ENCODE data around the gene IFIT5. TPM values are rescaled to one million over a fixed set of nuclear protein-coding genes. Genes with fewer than 3 reads are reported as not detected.

The IFIT5 gene
- total RNA-seq, 3 donors from 2014 or later (not counting 1 experiment from before 2014, with no cell fraction given), result 17.7 to 23.6 (median 20.4) TPM

GRCh38 chr10:89419548-89419947, 5.2 kb downstream of the IFIT5 start:
- peaks cover 14% of the 10 kb centered on the region for H3K36me3 ChIP-seq (ENCODE audit: control insufficient read depth, insufficient read depth, low read length)
- H3K4me1 ChIP-seq (ENCODE audit: control insufficient read depth, insufficient read depth, low read length), result peaks cover 12% of the 10 kb centered on the region
- Mint-ChIP-seq H3K4me3 (no peak overlapping the region), H3K36me3 (no peaks in the 10 kb centered on the region), H3K27me3 (ENCODE audit: low read depth in 2 of 2) (no peaks in the 10 kb centered on the region), H3K27ac (peak overlapping the region; percentile 24 to 32), H3K9me3 (no peaks in the 10 kb centered on the region), H3K4me1 (peaks cover 36 to 43% of the 10 kb centered on the region in 2 donors)
- intact Hi-C loops (cut with micrococcal nuclease), result loop anchor here (10.0 kb wide), 1 partner anchor 285 kb away; the partner anchor contains the start of gene KIF20B
- peak; percentile 26 for TF ChIP-seq CTCF (IDR thresholded peaks at IDR 0.05)
- no peaks in the 10 kb centered on the region for H3K27me3 ChIP-seq (ENCODE audit: control insufficient read depth, insufficient read depth, low read length)
- H3K4me3 ChIP-seq (ENCODE audit: low read length), result no peak overlapping the region
- WGBS (ENCODE audit: insufficient coverage), result no CpG with 5 or more reads among the region's 3 CpGs
- H3K9me3 ChIP-seq (ENCODE audit: control insufficient read depth, insufficient read depth, low read length), result no peaks in the 10 kb centered on the region
- DNase-seq (peak in 1 of 2 donors; percentile 70), ATAC-seq (no peak)
- H3K27ac ChIP-seq (ENCODE audit: low read length), result no peak overlapping the region

GRCh38 chr10:89421018-89421476, 6.7 kb downstream of the IFIT5 start:
- ATAC-seq, result no peak
- Histone ChIP-seq H3K4me1 (ENCODE audit: control insufficient read depth, insufficient read depth, low read length) (peaks cover 2% of the 10 kb centered on the region), H3K27ac (ENCODE audit: low read length) (no peak overlapping the region), H3K4me3 (ENCODE audit: low read length) (no peak overlapping the region), H3K36me3 (ENCODE audit: control insufficient read depth, insufficient read depth, low read length) (peaks cover 14% of the 10 kb centered on the region), H3K27me3 (ENCODE audit: control insufficient read depth, insufficient read depth, low read length) (no peaks in the 10 kb centered on the region), H3K9me3 (ENCODE audit: control insufficient read depth, insufficient read depth, low read length) (no peaks in the 10 kb centered on the region)
- no peak for TF ChIP-seq CTCF (IDR thresholded peaks at IDR 0.05)
- Mint-ChIP-seq H3K27ac (peak overlapping the region; percentile 5 to 64), H3K9me3 (no peaks in the 10 kb centered on the region), H3K4me3 (no peak overlapping the region), H3K36me3 (no peaks in the 10 kb centered on the region), H3K4me1 (peaks cover 26 to 33% of the 10 kb centered on the region in 2 donors), H3K27me3 (ENCODE audit: low read depth in 2 of 2) (no peaks in the 10 kb centered on the region)
- DNase-seq, result no peak
- intact Hi-C loops (cut with micrococcal nuclease), result no loop called here
- WGBS (ENCODE audit: insufficient coverage), result 98% methylated on average over 2 of the region's 2 CpGs

GRCh38 chr10:89425000-89425399, 10.6 kb downstream of the IFIT5 start:
- H3K27ac ChIP-seq (ENCODE audit: low read length), result no peak overlapping the region
- H3K9me3 ChIP-seq (ENCODE audit: control insufficient read depth, insufficient read depth, low read length), result no peaks in the 10 kb centered on the region
- Mint-ChIP-seq H3K4me1 (peaks cover 0 to 11% of the 10 kb centered on the region in 2 donors), H3K27me3 (ENCODE audit: low read depth in 2 of 2) (peaks cover 0 to 6% of the 10 kb centered on the region in 2 donors), H3K9me3 (no peaks in the 10 kb centered on the region), H3K4me3 (no peak overlapping the region), H3K36me3 (no peaks in the 10 kb centered on the region), H3K27ac (no peak overlapping the region)
- no peak for DNase-seq
- no peak overlapping the region for H3K4me3 ChIP-seq (ENCODE audit: low read length)
- 90% methylated on average over 2 of the region's 5 CpGs for WGBS (ENCODE audit: insufficient coverage)
- no peaks in the 10 kb centered on the region for H3K27me3 ChIP-seq (ENCODE audit: control insufficient read depth, insufficient read depth, low read length)
- no peaks in the 10 kb centered on the region for H3K4me1 ChIP-seq (ENCODE audit: control insufficient read depth, insufficient read depth, low read length)
- no peak for TF ChIP-seq CTCF (IDR thresholded peaks at IDR 0.05)
- intact Hi-C loops (cut with micrococcal nuclease), result loop anchor here (5.0 kb wide), 1 partner anchor 137 kb away; no protein-coding TSS in a partner anchor
- ATAC-seq, result no peak
- peaks cover 6% of the 10 kb centered on the region for H3K36me3 ChIP-seq (ENCODE audit: control insufficient read depth, insufficient read depth, low read length)

All from natural killer cell (primary cell).